SK-N-SH (cell line): Measurements from ENCODE around the gene EZH1. TPM values are rescaled to one million over a fixed set of nuclear protein-coding genes. Genes with fewer than 3 reads are reported as not detected.

Experiments
- CTCF ChIA-PET: fragments of 300-600, 350-600 bp; formaldehyde crosslinking; extraction: SDS; loops from one replicate; lab custom pipeline; 2021; lab: Yijun Ruan, JAX
- POLR2A ChIA-PET: fragments of 350-600 bp; sonication (Branson Sonifier 250); formaldehyde crosslinking; extraction: SDS; loops from one replicate; lab custom pipeline; 2020; ENCODE audit warnings: antibody characterized with exemption, inconsistent platforms; lab: Yijun Ruan, JAX
- DNase-seq: peaks from one replicate; pipeline ENCODE4 v3.0.0; 2012
- H2AFZ ChIP-seq: fragments of 200-600 bp; sonication (generic); 2 replicates; pipeline ENCODE4 v1.8.1; 2016; ENCODE audit warnings: antibody characterized with exemption, mild to moderate bottlenecking, low read depth
- H3F3A ChIP-seq: fragments of 200-600 bp; sonication (generic); replicated peaks from 2 replicates; pipeline ENCODE3; 2016; ENCODE audit warnings: antibody characterized with exemption, mild to moderate bottlenecking; ENCODE audit not compliant: insufficient read depth
- H3K27ac ChIP-seq, 2 experiments: fragments of 200-500 bp in 1 of 2; fragments of 200-600 bp in 1 of 2; sonication (Bioruptor generic) in 1 of 2; sonication (generic), shearing (Covaris generic) in 1 of 2; 2 replicates each; pipeline versions ENCODE4 v1.5.1 to v1.6.1; 2014 to 2016; ENCODE audit warnings: low read depth in 2 of 2, inconsistent platforms in 1 of 2, low read length in 1 of 2, mild to moderate bottlenecking in 1 of 2, mixed read lengths in 1 of 2
- H3K27me3 ChIP-seq: fragments of 200-600 bp; sonication (generic), shearing (Covaris generic); 2 replicates; pipeline ENCODE4 v1.6.1; 2016; ENCODE audit warnings: mixed run types; ENCODE audit not compliant: insufficient read depth
- H3K36me3 ChIP-seq, 2 experiments: fragments of 200-500 bp in 1 of 2; fragments of 200-600 bp in 1 of 2; sonication (Bioruptor generic) in 1 of 2; sonication (generic) in 1 of 2; replicated peaks in 1 of 2; 2 replicates each; pipeline versions ENCODE3 to v1.5.1; 2014 to 2016; ENCODE audit warnings: low read length in 1 of 2, mild to moderate bottlenecking in 1 of 2; ENCODE audit not compliant: insufficient read depth in 2 of 2, control insufficient read depth in 1 of 2
- H3K4me1 ChIP-seq, 2 experiments: fragments of 200-500 bp in 1 of 2; fragments of 200-600 bp in 1 of 2; sonication (Bioruptor generic) in 1 of 2; sonication (generic), shearing (Covaris generic) in 1 of 2; 2 replicates each; pipeline versions ENCODE4 v1.5.1 to v1.6.1; 2014 to 2016; ENCODE audit warnings: low read depth in 1 of 2, low read length in 1 of 2, mixed run types in 1 of 2; ENCODE audit not compliant: insufficient read depth in 2 of 2, control insufficient read depth in 1 of 2
- H3K4me2 ChIP-seq: fragments of 200-600 bp; sonication (generic), shearing (Covaris generic); 2 replicates; pipeline ENCODE4 v1.6.1; 2017; ENCODE audit warnings: mixed run types
- H3K4me3 ChIP-seq, 2 experiments: fragments of 200-500 bp in 1 of 2; fragments of 200-600 bp in 1 of 2; sonication (Bioruptor generic) in 1 of 2; sonication (generic), shearing (Covaris generic) in 1 of 2; 2 replicates each; pipeline versions ENCODE4 v1.5.1 to v1.8.1; 2014 to 2016; ENCODE audit warnings: low read depth in 2 of 2, inconsistent platforms in 1 of 2, low read length in 1 of 2, mild to moderate bottlenecking in 1 of 2, mixed read lengths in 1 of 2, moderate library complexity in 1 of 2
- H3K79me2 ChIP-seq: fragments of 200-600 bp; sonication (generic); 2 replicates; pipeline ENCODE4 v1.8.1; 2017; ENCODE audit warnings: mild to moderate bottlenecking; ENCODE audit not compliant: insufficient read depth
- H3K9ac ChIP-seq: fragments of 200-600 bp; sonication (generic); 2 replicates; pipeline ENCODE4 v1.6.1; 2017; ENCODE audit warnings: mixed run types
- H3K9me2 ChIP-seq: fragments of 200-600 bp; sonication (generic); 2 replicates; pipeline ENCODE4 v1.6.1; 2017; ENCODE audit warnings: mixed run types
- H3K9me3 ChIP-seq: fragments of 200-600 bp; sonication (generic); 2 replicates; pipeline ENCODE4 v1.6.1; 2017; ENCODE audit warnings: mixed run types, mild to moderate bottlenecking, moderate library complexity
- H4K20me1 ChIP-seq: fragments of 200-600 bp; sonication (generic); 2 replicates; pipeline ENCODE4 v1.6.1; 2017; ENCODE audit warnings: mild to moderate bottlenecking, mixed run types; ENCODE audit not compliant: insufficient read depth
- CTCF ChIP-seq: fragments of 200-600 bp; sonication (generic); IDR thresholded peaks from 2 replicates; pipeline ENCODE4 v1.6.1; 2017; ENCODE audit warnings: antibody characterized with exemption, mild to moderate bottlenecking, moderate library complexity
- FOXM1 ChIP-seq: IDR thresholded peaks from 2 replicates; pipeline ENCODE4 v1.4.0; 2012; ENCODE audit warnings: low read depth, mild to moderate bottlenecking
- GABPA ChIP-seq: IDR thresholded peaks from 2 replicates; pipeline ENCODE4 v1.4.0; 2012; ENCODE audit warnings: low read depth, mild to moderate bottlenecking
- IRF3 ChIP-seq: fragments of 150-350 bp; IDR thresholded peaks from 2 replicates; pipeline ENCODE4 v1.6.1; 2016; ENCODE audit warnings: mild to moderate bottlenecking, low read depth, low read length
- JUND ChIP-seq: IDR thresholded peaks from 2 replicates; pipeline ENCODE4 v1.4.0; 2012
- MEF2A ChIP-seq: IDR thresholded peaks from 2 replicates; pipeline ENCODE4 v1.4.0; 2012; ENCODE audit warnings: low read depth, borderline replicate concordance
- NRF1 ChIP-seq: IDR thresholded peaks from 2 replicates; pipeline ENCODE4 v1.6.1; 2012; ENCODE audit warnings: low read depth, mild to moderate bottlenecking, low read length
- PBX3 ChIP-seq: IDR thresholded peaks from 2 replicates; pipeline ENCODE4; 2012
- RAD21 ChIP-seq: IDR thresholded peaks from 2 replicates; pipeline ENCODE4 v1.6.1; 2012; ENCODE audit warnings: mild to moderate bottlenecking, low read length
- SIN3A ChIP-seq: IDR thresholded peaks from 2 replicates; pipeline ENCODE4 v1.6.1; 2012; ENCODE audit warnings: low read depth, mild to moderate bottlenecking, low read length, moderate library complexity, borderline replicate concordance
- TAF1 ChIP-seq: IDR thresholded peaks from 2 replicates; pipeline ENCODE4 v1.6.1; 2012; ENCODE audit warnings: low read depth, mild to moderate bottlenecking, low read length, moderate library complexity, borderline replicate concordance
- TCF12 ChIP-seq: IDR thresholded peaks from 2 replicates; pipeline ENCODE4 v1.4.0; 2012
- USF2 ChIP-seq: fragments of 150-350 bp; IDR thresholded peaks from 2 replicates; pipeline ENCODE4 v1.6.1; 2017; ENCODE audit warnings: antibody characterized with exemption, low read length, low read depth, borderline replicate concordance
- YY1 ChIP-seq: IDR thresholded peaks from 2 replicates; pipeline ENCODE4 v1.4.0; 2012; ENCODE audit warnings: low read depth, mild to moderate bottlenecking
- WGBS: methylation state at CpG from one replicate; pipeline ENCODE4 v1.1.6; 2017; ENCODE audit warnings: low lambda C conversion rate; 5-methylcytosine and 5-hydroxymethylcytosine counted together
- polyA plus RNA-seq, 3 experiments: library from polyadenylated mRNA; depleted of rRNA; stranded (reverse); fragments of >200 nt; gene quantifications; 2 replicates each; pipeline ENCODE4 v1.2.3, GENCODE V29; 2012
- TF ChIP-seq, protein P1 (sequence below): IDR thresholded peaks from 2 replicates; pipeline ENCODE4 v1.4.0; 2012; ENCODE audit warnings: low read depth, borderline replicate concordance
- TF ChIP-seq, protein P2 (sequence below): IDR thresholded peaks from 2 replicates; pipeline ENCODE4 v1.4.0; 2012; ENCODE audit warnings: low read depth
- TF ChIP-seq, protein P3 (sequence below): IDR thresholded peaks from 2 replicates; pipeline ENCODE4 v1.4.0; 2012; ENCODE audit warnings: low read depth, borderline replicate concordance

The EZH1 gene
- polyA plus RNA-seq, 1 of the 3 experiments (the other 2 are of a cell fraction), result 28.6 TPM

DNA sequence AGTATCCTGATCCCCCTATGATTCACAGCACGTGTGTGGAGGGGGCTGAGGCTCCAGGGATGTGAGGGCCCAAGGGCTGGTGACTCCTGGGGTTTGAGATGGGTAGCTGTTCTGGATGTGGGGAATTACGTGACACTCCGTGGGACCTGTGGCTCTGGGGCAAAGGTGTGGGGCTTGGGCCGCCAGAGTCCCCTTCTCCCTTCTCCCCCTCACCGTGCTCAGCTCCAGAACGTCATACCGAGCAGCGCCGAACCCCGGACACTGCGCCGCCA is 75.2 kb downstream of the EZH1 start:
- H3F3A ChIP-seq, result peaks cover 18% of the 10 kb centered on the region
- H3K9me2 ChIP-seq, result no peaks in the 10 kb centered on the region
- CTCF ChIA-PET, result interaction anchor here (0.9 to 6.2 kb wide), 4 partner anchors 8 to 92 kb away, joined by 3 to 37 read pairs (median 3); partner anchors contain the start of gene PSMC3IP
- no peak overlapping the region for H3K4me3 ChIP-seq
- H3K4me1 ChIP-seq, result peaks cover 15 to 39% of the 10 kb centered on the region in 2 experiments
- H2AFZ ChIP-seq, result no peak overlapping the region
- H3K9ac ChIP-seq, result no peak overlapping the region
- TF ChIP-seq FOXM1, result no peak
- TF ChIP-seq TAF1, result no peak
- no peak for TF ChIP-seq USF2
- TF ChIP-seq RAD21, result no peak
- TF ChIP-seq YY1, result no peak
- TF ChIP-seq, protein P1, sequence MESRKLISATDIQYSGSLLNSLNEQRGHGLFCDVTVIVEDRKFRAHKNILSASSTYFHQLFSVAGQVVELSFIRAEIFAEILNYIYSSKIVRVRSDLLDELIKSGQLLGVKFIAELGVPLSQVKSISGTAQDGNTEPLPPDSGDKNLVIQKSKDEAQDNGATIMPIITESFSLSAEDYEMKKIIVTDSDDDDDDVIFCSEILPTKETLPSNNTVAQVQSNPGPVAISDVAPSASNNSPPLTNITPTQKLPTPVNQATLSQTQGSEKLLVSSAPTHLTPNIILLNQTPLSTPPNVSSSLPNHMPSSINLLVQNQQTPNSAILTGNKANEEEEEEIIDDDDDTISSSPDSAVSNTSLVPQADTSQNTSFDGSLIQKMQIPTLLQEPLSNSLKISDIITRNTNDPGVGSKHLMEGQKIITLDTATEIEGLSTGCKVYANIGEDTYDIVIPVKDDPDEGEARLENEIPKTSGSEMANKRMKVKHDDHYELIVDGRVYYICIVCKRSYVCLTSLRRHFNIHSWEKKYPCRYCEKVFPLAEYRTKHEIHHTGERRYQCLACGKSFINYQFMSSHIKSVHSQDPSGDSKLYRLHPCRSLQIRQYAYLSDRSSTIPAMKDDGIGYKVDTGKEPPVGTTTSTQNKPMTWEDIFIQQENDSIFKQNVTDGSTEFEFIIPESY, result no peak
- TF ChIP-seq TCF12, result no peak
- TF ChIP-seq JUND, result no peak
- no peak for TF ChIP-seq CTCF
- TF ChIP-seq NRF1, result no peak
- no peak for TF ChIP-seq IRF3
- no peak for TF ChIP-seq PBX3
- TF ChIP-seq MEF2A, result no peak
- TF ChIP-seq, protein P2, sequence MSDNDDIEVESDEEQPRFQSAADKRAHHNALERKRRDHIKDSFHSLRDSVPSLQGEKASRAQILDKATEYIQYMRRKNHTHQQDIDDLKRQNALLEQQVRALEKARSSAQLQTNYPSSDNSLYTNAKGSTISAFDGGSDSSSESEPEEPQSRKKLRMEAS, result no peak
- TF ChIP-seq SIN3A, result no peak
- TF ChIP-seq, protein P3, sequence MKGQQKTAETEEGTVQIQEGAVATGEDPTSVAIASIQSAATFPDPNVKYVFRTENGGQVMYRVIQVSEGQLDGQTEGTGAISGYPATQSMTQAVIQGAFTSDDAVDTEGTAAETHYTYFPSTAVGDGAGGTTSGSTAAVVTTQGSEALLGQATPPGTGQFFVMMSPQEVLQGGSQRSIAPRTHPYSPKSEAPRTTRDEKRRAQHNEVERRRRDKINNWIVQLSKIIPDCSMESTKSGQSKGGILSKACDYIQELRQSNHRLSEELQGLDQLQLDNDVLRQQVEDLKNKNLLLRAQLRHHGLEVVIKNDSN, result no peak
- no peak for TF ChIP-seq GABPA
- H4K20me1 ChIP-seq, result peaks cover 13% of the 10 kb centered on the region
- WGBS, result 91% methylated on average over 6 of the region's 12 CpGs
- no peaks in the 10 kb centered on the region for H3K9me3 ChIP-seq
- POLR2A ChIA-PET, result no interaction called here
- H3K27ac ChIP-seq, result peak overlapping the region in 1 of 2 experiments; percentile 69; a peak in 1 of 4 replicates
- peaks cover 24% of the 10 kb centered on the region for H3K79me2 ChIP-seq
- no peaks in the 10 kb centered on the region for H3K27me3 ChIP-seq
- no peak for DNase-seq
- H3K4me2 ChIP-seq, result no peak overlapping the region
- peaks cover 32 to 58% of the 10 kb centered on the region in 2 experiments for H3K36me3 ChIP-seq
